Esophagus squamous epithelium (tissue), 5 donors: Measurements from ENCODE around the gene AIRE. TPM values are rescaled to one million over a fixed set of nuclear protein-coding genes. Genes with fewer than 3 reads are reported as not detected.
"Not testable (repeated sequence)": the region's sequence is repeated elsewhere in the genome, so short reads cannot be mapped to it uniquely, and the experiment has no call there.

Experiments used
- DNase-seq: peaks from one replicate; lab custom pipeline; 2025; lab: John Stamatoyannopoulos, UW
- H3K27ac ChIP-seq, 4 donors: fragments of 200-600 bp; sonication (generic); one replicate each; pipeline ENCODE4 v1.5.1; 2016 to 2019; ENCODE audit warnings: mild to moderate bottlenecking in 1 of 4
- H3K27me3 ChIP-seq, 4 donors: fragments of 200-600 bp; sonication (generic); 1 replicate in 3 of 4; 2 replicates in 1 of 4; pipeline versions ENCODE4 v1.5.1 to v1.6.0; 2017 to 2021; ENCODE audit warnings: antibody characterized with exemption in 1 of 4
- H3K36me3 ChIP-seq, 3 donors: fragments of 200-600 bp; sonication (generic); one replicate each; pipeline ENCODE4 v1.5.1; 2016 to 2019
- H3K4me1 ChIP-seq, 3 donors: fragments of 200-600 bp; sonication (generic); one replicate each; pipeline ENCODE4 v1.5.1; 2017 to 2019
- H3K4me3 ChIP-seq, 4 donors: fragments of 200-600 bp; sonication (generic); 1 replicate in 3 of 4; 2 replicates in 1 of 4; pipeline ENCODE4 v1.5.1; 2016 to 2019; ENCODE audit warnings: mild to moderate bottlenecking in 2 of 4, moderate library complexity in 1 of 4
- H3K9me3 ChIP-seq, 3 donors: fragments of 200-600 bp; sonication (generic); one replicate each; pipeline ENCODE4 v1.5.1; 2016 to 2019
- POLR2A ChIP-seq, 4 donors: fragments of 450-650 bp; IDR thresholded peaks; one replicate each; pipeline ENCODE4 v1.6.1; 2017; ENCODE audit warnings: antibody characterized with exemption in 4 of 4, mild to moderate bottlenecking in 4 of 4, moderate library complexity in 3 of 4
- WGBS, 2 donors: methylation state at CpG; one replicate each; pipeline ENCODE4 v1.1.5; 2018; 5-methylcytosine and 5-hydroxymethylcytosine counted together
- intact Hi-C: fragments of 100-400 bp; cut with DNase I; formaldehyde crosslinking; loops from one replicate; pipeline ENCODE4 v1.15.0; 2022
- total RNA-seq, 4 donors: library from RNA; depleted of rRNA; stranded (reverse); fragments of >200 nt; gene quantifications; one replicate each; pipeline ENCODE4 v1.1.0, GENCODE V29; 2016
- TF ChIP-seq, protein P1 (sequence below), 6 experiments: fragments of 450-650 bp in 4 of 6; fragments of 200-600 bp in 2 of 6; sonication (generic) in 2 of 6; IDR thresholded peaks; one replicate each; pipeline ENCODE4 v1.5.1; 2016 to 2019; ENCODE audit warnings: antibody characterized with exemption in 6 of 6, mild to moderate bottlenecking in 4 of 6, moderate library complexity in 4 of 6
- donor health status: DM: yes; HTN: yes; CAD: no.

Gene AIRE
- total RNA-seq, 4 donors from 2014 or later: not detected

- Histone ChIP-seq H3K27ac (peak within 1 kb of the TSS; percentile 91 to 99 (median 96)), H3K4me3 (peak within 1 kb of the TSS; percentile 75 to 84 (median 78)), H3K9me3 (no peaks in the 10 kb centered on the region), H3K36me3 (peaks cover 0 to 28% (median 0%) of the 10 kb centered on the region in 3 donors), H3K4me1 (peaks cover 10 to 32% (median 14%) of the 10 kb centered on the region in 3 donors), H3K27me3 (no peaks in the 10 kb centered on the region)
- DNase-seq: peak; percentile 77
- intact Hi-C loops: no loop called here
- TF ChIP-seq POLR2A (IDR thresholded peaks at IDR 0.05): peak in 3 of 4 donors; percentile 94 to 96 (median 96)
- TF ChIP-seq, protein P1, sequence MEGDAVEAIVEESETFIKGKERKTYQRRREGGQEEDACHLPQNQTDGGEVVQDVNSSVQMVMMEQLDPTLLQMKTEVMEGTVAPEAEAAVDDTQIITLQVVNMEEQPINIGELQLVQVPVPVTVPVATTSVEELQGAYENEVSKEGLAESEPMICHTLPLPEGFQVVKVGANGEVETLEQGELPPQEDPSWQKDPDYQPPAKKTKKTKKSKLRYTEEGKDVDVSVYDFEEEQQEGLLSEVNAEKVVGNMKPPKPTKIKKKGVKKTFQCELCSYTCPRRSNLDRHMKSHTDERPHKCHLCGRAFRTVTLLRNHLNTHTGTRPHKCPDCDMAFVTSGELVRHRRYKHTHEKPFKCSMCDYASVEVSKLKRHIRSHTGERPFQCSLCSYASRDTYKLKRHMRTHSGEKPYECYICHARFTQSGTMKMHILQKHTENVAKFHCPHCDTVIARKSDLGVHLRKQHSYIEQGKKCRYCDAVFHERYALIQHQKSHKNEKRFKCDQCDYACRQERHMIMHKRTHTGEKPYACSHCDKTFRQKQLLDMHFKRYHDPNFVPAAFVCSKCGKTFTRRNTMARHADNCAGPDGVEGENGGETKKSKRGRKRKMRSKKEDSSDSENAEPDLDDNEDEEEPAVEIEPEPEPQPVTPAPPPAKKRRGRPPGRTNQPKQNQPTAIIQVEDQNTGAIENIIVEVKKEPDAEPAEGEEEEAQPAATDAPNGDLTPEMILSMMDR (IDR thresholded peaks at IDR 0.05): peak in 1 of 6 experiments; percentile 42
- 2 to 4% methylated on average over 10 to 12 of the region's 90 CpGs for WGBS, 2 donors
These were observed 53.6 kb downstream of the AIRE start, which contains the start of gene CFAP410 for GRCh38 chr21:44338971-44339910. Gene CFAP410 (minus strand): TSS chr21:44339390. CDS start chr21:44339194, 196 bp downstream.

- H3K27ac ChIP-seq, H3K36me3 ChIP-seq, H3K4me3 ChIP-seq, intact Hi-C loops, DNase-seq, H3K9me3 ChIP-seq: not testable (repeated sequence)
- H3K27me3 ChIP-seq: peaks cover 0 to 16% (median 0%) of the 10 kb centered on the region in 4 donors
- 65 to 78% methylated on average over 9 to 12 of the region's 12 CpGs for WGBS, 2 donors
- H3K4me1 ChIP-seq: peaks cover 10 to 28% (median 14%) of the 10 kb centered on the region in 3 donors
These were observed 56.2 kb downstream of the AIRE start for GRCh38 chr21:44341726-44342458.

DNA sequence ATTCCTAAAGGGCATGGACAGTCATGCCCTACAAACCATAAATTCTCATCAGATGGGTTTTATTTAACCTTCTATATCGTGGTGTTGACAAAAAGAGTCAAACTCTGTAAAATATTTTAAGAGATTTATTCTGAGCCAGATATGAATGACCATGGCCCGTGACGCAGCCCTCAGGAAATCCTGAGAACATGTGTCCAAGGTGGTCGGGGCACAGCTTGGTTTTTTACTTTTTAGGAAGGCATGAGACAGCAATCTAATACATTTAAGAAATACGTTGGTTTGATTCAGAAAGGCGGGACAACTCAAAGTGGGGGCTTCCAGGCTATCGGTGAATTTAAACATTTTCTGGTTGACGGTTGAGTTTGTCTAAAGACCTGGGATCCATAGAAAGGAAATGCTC, 57.3 kb downstream of the AIRE start:
- 66 to 78% methylated on average over 8 of the region's 8 CpGs for WGBS, 2 donors
- DNase-seq, intact Hi-C loops: not testable (repeated sequence)

DNA sequence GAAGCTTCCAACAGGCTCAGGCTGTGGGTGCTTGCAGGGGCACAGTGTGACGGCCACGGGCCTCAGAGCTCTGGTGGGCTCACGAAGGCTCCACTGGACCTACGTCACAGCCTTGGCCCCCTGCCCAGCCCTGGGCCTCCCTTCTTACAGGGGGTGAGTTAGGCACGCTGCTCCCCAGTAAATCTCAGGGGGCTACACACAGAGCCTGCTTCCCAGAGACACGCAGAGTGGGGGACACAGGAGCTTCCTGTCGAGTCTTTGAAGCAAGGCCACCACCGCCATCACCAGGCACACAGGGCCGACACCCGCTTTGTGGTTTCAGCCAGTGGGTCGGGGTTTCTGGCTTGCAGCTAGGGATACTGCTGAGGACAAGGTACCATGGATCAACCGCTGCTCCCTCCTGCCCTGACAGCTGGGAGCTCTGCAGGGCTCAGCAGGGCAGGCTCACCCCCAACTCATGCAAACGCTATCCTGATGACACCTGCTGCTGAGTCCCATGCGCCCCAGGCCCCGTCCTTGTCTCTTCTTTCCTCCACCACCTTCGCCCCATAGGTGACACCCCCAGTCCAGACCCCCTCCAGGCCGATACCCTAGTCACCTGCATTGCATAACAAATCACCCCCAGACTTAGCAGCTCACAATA, 59.0 kb downstream of the AIRE start:
- 57 to 70% methylated on average over 2 to 4 of the region's 17 CpGs for WGBS, 2 donors
- DNase-seq: no peak
- H3K27me3 ChIP-seq: peaks cover 0 to 35% (median 5%) of the 10 kb centered on the region in 4 donors
- H3K27ac ChIP-seq: no peak overlapping the region
- H3K9me3 ChIP-seq: no peaks in the 10 kb centered on the region
- H3K4me3 ChIP-seq: no peak overlapping the region
- H3K4me1 ChIP-seq: peaks cover 4 to 9% (median 4%) of the 10 kb centered on the region in 3 donors
- intact Hi-C loops: no loop called here
- TF ChIP-seq, protein P1 (IDR thresholded peaks at IDR 0.05): no peak
- no peak for TF ChIP-seq POLR2A (IDR thresholded peaks at IDR 0.05)
- H3K36me3 ChIP-seq: no peaks in the 10 kb centered on the region

More for the DNA sequence above, 57.3 kb downstream of the AIRE start:
- peaks cover 0 to 18% (median 0%) of the 10 kb centered on the region in 4 donors for H3K27me3 ChIP-seq
- H3K36me3 ChIP-seq, H3K27ac ChIP-seq, H3K4me3 ChIP-seq, H3K9me3 ChIP-seq: not testable (repeated sequence)
- H3K4me1 ChIP-seq: peaks cover 9 to 17% (median 10%) of the 10 kb centered on the region in 3 donors

DNA sequence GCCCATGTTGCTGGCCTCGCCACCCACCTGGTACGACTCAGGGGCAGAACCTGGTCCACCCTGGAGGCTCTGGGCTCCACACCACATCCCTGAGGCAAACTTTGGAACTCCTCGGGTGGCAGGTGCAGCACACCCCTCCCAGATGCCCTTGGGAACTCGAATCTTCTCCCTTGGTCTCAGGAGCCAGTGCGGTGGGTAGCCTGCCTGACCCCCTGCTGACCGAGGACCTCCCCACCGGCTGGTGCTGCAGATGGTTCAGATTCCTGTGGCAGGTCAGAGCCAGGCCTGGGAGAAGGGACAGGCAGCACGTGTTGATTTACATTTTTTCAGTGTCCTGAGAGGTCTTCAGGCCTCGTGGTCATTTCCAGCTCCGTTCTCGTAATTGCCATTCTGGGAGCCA, 59.8 kb downstream of the AIRE start:
- Histone ChIP-seq H3K36me3 (no peaks in the 10 kb centered on the region), H3K27me3 (peaks cover 0 to 43% (median 6%) of the 10 kb centered on the region in 4 donors), H3K9me3 (no peaks in the 10 kb centered on the region), H3K4me1 (peaks cover 0 to 9% (median 6%) of the 10 kb centered on the region in 3 donors), H3K27ac (no peak overlapping the region), H3K4me3 (no peak overlapping the region)
- TF ChIP-seq, protein P1 (IDR thresholded peaks at IDR 0.05): no peak
- TF ChIP-seq POLR2A (IDR thresholded peaks at IDR 0.05): no peak
- no peak for DNase-seq
- 56 to 59% methylated on average over 5 to 11 of the region's 11 CpGs for WGBS, 2 donors
- intact Hi-C loops: no loop called here
